Caco-2 (cell line): ENCODE results near the gene FAM131A. TPM values are rescaled to one million over a fixed set of nuclear protein-coding genes. Genes with fewer than 3 reads are reported as not detected.

Experiments used
- BruUV-seq: library from RNA; stranded (reverse); fragments of 400-500 nt; replicated peaks from 2 replicates; lab custom pipeline; 2021; lab: Mats Ljungman, UMichigan
- CTCF ChIA-PET: fragments of 300-600 bp; sonication (Branson Sonifier 250); formaldehyde crosslinking; loops from one replicate; lab custom pipeline; 2022; ENCODE audit warnings: antibody characterized with exemption; lab: Charles Lee
- POLR2A ChIA-PET: fragments of 300-600 bp; sonication (Branson Sonifier 250); formaldehyde crosslinking; loops from one replicate; lab custom pipeline; 2022; ENCODE audit warnings: antibody characterized with exemption; lab: Charles Lee
- DNase-seq, 2 experiments: peaks; one replicate each; pipeline versions ENCODE4 v3.0.0 to v3.0.0-alpha.2; 2020 to 2022
- H3K27me3 ChIP-seq: replicated peaks from 2 replicates; pipeline ENCODE4 v1.6.0; 2011; ENCODE audit warnings: low read length; ENCODE audit not compliant: control insufficient read depth, insufficient read depth
- H3K36me3 ChIP-seq: 2 replicates; pipeline ENCODE4 v1.5.1; 2011; ENCODE audit warnings: low read length; ENCODE audit not compliant: control insufficient read depth, insufficient read depth
- H3K4me1 ChIP-seq: fragments of 250-450 bp; sonication (Bioruptor Pico); 2 replicates; pipeline ENCODE4 v1.5.1; 2020; ENCODE audit warnings: mild to moderate bottlenecking
- H3K4me3 ChIP-seq: 2 replicates; pipeline ENCODE4 v1.5.1; 2011; ENCODE audit warnings: low read depth, mild to moderate bottlenecking, control low read depth, low read length
- H3K9me3 ChIP-seq: fragments of 250-450 bp; sonication (Bioruptor Pico); 2 replicates; pipeline ENCODE4 v1.5.1; 2020; ENCODE audit warnings: mild to moderate bottlenecking, moderate library complexity
- H3K27ac Mint-ChIP-seq: one replicate; pipeline ENCODE4 v1.8.0; 2022; ENCODE audit warnings: mixed read lengths; ENCODE audit not compliant: unreplicated experiment
- H3K27me3 Mint-ChIP-seq: one replicate; pipeline ENCODE4 v1.8.0; 2022; ENCODE audit warnings: mixed read lengths; ENCODE audit not compliant: insufficient read depth, unreplicated experiment
- H3K36me3 Mint-ChIP-seq: one replicate; pipeline ENCODE4 v1.8.0; 2022; ENCODE audit warnings: mild to moderate bottlenecking, mixed read lengths; ENCODE audit not compliant: insufficient read depth, unreplicated experiment
- H3K4me1 Mint-ChIP-seq: one replicate; pipeline ENCODE4 v1.8.0; 2022; ENCODE audit warnings: low read depth, mixed read lengths; ENCODE audit not compliant: unreplicated experiment
- H3K4me3 Mint-ChIP-seq: one replicate; pipeline ENCODE4 v1.8.0; 2022; ENCODE audit warnings: mild to moderate bottlenecking, moderate library complexity, mixed read lengths; ENCODE audit not compliant: unreplicated experiment
- H3K9me3 Mint-ChIP-seq: one replicate; pipeline ENCODE4 v1.8.0; 2022; ENCODE audit warnings: mixed read lengths; ENCODE audit not compliant: unreplicated experiment
- intact Hi-C: fragments of 100-400 bp; cut with micrococcal nuclease; formaldehyde crosslinking; loops from one replicate; pipeline ENCODE4 v1.10.0; 2022; ENCODE audit not compliant: unreplicated experiment
- total RNA-seq: library from RNA; stranded (reverse); gene quantifications from 2 replicates; pipeline ENCODE4 v1.2.3, GENCODE V29; 2022
- TF ChIP-seq, protein P1 (sequence below), 2 experiments: fragments of 200-600 bp in 1 of 2; IDR thresholded peaks; 1 replicate in 1 of 2; 2 replicates in 1 of 2; pipeline versions ENCODE4 v1.5.1 to v1.8.0; 2011 to 2022; ENCODE audit warnings: antibody characterized with exemption in 1 of 2, control low read depth in 1 of 2, inconsistent platforms in 1 of 2, low read depth in 1 of 2, low read length in 1 of 2, mild to moderate bottlenecking in 1 of 2, moderate library complexity in 1 of 2; ENCODE audit not compliant: insufficient read depth in 1 of 2, severe bottlenecking in 1 of 2, unreplicated experiment in 1 of 2

The FAM131A gene
- total RNA-seq, 1 experiment from 2014 or later: 6.1 TPM

DNA sequence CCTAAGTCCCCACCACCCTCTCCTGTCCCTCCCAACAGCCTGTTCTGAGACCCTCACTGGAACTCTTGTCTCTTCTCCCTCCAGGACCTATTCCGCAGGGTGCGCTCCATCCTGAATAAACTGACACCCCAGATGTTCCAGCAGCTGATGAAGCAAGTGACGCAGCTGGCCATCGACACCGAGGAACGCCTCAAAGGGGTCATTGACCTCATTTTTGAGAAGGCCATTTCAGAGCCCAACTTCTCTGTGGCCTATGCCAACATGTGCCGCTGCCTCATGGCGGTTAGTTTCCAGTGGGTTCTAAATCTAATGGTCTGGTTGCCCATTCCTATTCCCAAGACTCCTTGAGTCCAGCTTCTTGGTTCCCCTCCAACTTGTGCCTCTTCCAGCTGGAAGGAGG lies 13.7 kb upstream of the FAM131A start:
- no peaks in the 10 kb centered on the region for H3K27me3 Mint-ChIP-seq
- H3K27ac Mint-ChIP-seq: no peak overlapping the region
- no peaks in the 10 kb centered on the region for H3K4me1 ChIP-seq
- no peak overlapping the region for H3K4me3 ChIP-seq
- ChIA-PET POLR2A (no interaction called here), CTCF (no interaction called here)
- peaks cover 23% of the 10 kb centered on the region for H3K36me3 ChIP-seq
- H3K27me3 ChIP-seq: no peaks in the 10 kb centered on the region
- DNase-seq: no peak
- TF ChIP-seq, protein P1, sequence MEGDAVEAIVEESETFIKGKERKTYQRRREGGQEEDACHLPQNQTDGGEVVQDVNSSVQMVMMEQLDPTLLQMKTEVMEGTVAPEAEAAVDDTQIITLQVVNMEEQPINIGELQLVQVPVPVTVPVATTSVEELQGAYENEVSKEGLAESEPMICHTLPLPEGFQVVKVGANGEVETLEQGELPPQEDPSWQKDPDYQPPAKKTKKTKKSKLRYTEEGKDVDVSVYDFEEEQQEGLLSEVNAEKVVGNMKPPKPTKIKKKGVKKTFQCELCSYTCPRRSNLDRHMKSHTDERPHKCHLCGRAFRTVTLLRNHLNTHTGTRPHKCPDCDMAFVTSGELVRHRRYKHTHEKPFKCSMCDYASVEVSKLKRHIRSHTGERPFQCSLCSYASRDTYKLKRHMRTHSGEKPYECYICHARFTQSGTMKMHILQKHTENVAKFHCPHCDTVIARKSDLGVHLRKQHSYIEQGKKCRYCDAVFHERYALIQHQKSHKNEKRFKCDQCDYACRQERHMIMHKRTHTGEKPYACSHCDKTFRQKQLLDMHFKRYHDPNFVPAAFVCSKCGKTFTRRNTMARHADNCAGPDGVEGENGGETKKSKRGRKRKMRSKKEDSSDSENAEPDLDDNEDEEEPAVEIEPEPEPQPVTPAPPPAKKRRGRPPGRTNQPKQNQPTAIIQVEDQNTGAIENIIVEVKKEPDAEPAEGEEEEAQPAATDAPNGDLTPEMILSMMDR (IDR thresholded peaks at IDR 0.05; ENCODE audit: insufficient read depth in 1 of 2, low read depth in 1 of 2, low read length in 1 of 2, severe bottlenecking in 1 of 2, unreplicated experiment in 1 of 2): no peak
- H3K4me3 Mint-ChIP-seq: no peak overlapping the region
- intact Hi-C loops: no loop called here
- H3K4me1 Mint-ChIP-seq: no peaks in the 10 kb centered on the region
- no peaks in the 10 kb centered on the region for H3K9me3 ChIP-seq
- H3K36me3 Mint-ChIP-seq: peaks cover 100% of the 10 kb centered on the region
- no peaks in the 10 kb centered on the region for H3K9me3 Mint-ChIP-seq
- BruUV-seq: no TSS peak

DNA sequence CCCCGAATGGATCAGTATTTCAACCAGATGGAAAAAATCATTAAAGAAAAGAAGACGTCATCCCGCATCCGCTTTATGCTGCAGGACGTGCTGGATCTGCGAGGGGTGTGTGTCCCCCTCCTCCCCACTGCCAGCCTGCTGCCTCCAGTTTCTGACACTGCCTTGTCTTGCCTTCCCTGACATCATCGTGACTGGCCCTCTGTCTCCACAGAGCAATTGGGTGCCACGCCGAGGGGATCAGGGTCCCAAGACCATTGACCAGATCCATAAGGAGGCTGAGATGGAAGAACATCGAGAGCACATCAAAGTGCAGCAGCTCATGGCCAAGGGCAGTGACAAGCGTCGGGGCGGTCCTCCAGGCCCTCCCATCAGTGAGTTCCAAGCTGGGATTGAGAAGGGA lies 12.1 kb upstream of the FAM131A start:
- DNase-seq: no peak
- H3K27me3 ChIP-seq: no peaks in the 10 kb centered on the region
- H3K9me3 ChIP-seq: no peaks in the 10 kb centered on the region
- Mint-ChIP-seq H3K27ac (no peak overlapping the region), H3K27me3 (no peaks in the 10 kb centered on the region), H3K9me3 (no peaks in the 10 kb centered on the region), H3K4me3 (no peak overlapping the region), H3K36me3 (peaks cover 100% of the 10 kb centered on the region), H3K4me1 (no peaks in the 10 kb centered on the region)
- H3K4me1 ChIP-seq: no peaks in the 10 kb centered on the region
- H3K36me3 ChIP-seq: peaks cover 24% of the 10 kb centered on the region
- no peak overlapping the region for H3K4me3 ChIP-seq
- intact Hi-C loops: no loop called here
- ChIA-PET POLR2A (interaction anchor here (0.7 kb wide), 1 partner anchor 224 kb away, joined by 3 read pairs; no protein-coding TSS in a partner anchor), CTCF (no interaction called here)
- TF ChIP-seq, protein P1 (IDR thresholded peaks at IDR 0.05; ENCODE audit: insufficient read depth in 1 of 2, low read depth in 1 of 2, low read length in 1 of 2, severe bottlenecking in 1 of 2, unreplicated experiment in 1 of 2): no peak
- BruUV-seq: no TSS peak

DNA sequence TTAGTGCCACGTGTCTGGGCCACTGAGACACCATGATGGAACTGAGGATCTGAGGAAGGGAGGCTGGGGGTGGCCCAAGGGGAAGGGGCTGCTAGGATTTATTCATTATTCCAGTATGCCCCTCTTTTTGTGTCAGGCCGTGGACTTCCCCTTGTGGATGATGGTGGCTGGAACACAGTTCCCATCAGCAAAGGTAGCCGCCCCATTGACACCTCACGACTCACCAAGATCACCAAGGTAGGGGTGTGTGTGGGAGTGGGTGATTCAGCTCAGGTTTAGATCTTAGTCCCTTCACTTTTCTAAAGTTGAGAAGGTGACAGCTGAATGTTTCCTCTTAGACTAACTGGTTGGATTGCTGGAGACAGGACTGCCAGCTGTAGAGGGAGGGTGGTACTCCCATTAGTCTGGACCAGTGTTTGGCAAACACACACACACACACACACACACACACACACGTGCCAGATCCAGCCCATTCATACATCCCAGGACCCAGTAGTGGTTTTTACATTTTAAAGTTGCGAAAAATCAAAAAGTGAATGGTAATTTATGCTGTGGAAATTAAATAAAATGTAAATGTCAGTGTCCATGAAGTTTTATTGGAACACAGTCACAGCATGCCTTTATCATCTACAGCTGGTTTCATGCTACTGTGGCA lies 11.6 kb upstream of the FAM131A start:
- Mint-ChIP-seq H3K27me3 (no peaks in the 10 kb centered on the region), H3K9me3 (no peaks in the 10 kb centered on the region), H3K4me3 (no peak overlapping the region), H3K27ac (no peak overlapping the region), H3K4me1 (no peaks in the 10 kb centered on the region), H3K36me3 (peaks cover 100% of the 10 kb centered on the region)
- POLR2A ChIA-PET: interaction anchor here (0.7 kb wide), 1 partner anchor 224 kb away, joined by 3 read pairs; no protein-coding TSS in a partner anchor
- intact Hi-C loops: no loop called here
- no peaks in the 10 kb centered on the region for H3K9me3 ChIP-seq
- BruUV-seq: no TSS peak
- TF ChIP-seq, protein P1 (IDR thresholded peaks at IDR 0.05; ENCODE audit: insufficient read depth in 1 of 2, low read depth in 1 of 2, low read length in 1 of 2, severe bottlenecking in 1 of 2, unreplicated experiment in 1 of 2): no peak
- DNase-seq: no peak
- CTCF ChIA-PET: no interaction called here
- no peaks in the 10 kb centered on the region for H3K27me3 ChIP-seq
- H3K4me1 ChIP-seq: no peaks in the 10 kb centered on the region
- peaks cover 24% of the 10 kb centered on the region for H3K36me3 ChIP-seq
- no peak overlapping the region for H3K4me3 ChIP-seq
